NK-92 treated with Interleukin-12 subunit alpha and Interleukin-12 subunit beta, amount 100 ng/mL, for 24 hours (cell line): ENCODE results near the gene BTBD1.
"Not testable (repeated sequence)": the region's sequence is repeated elsewhere in the genome, so short reads cannot be mapped to it uniquely, and the experiment has no call there.

ENCODE experiments used
- DNase-seq: peaks from one replicate; lab custom pipeline; 2025; lab: John Stamatoyannopoulos, UW

The BTBD1 gene

GRCh38 chr15:83057696-83058376 lies 9.2 kb downstream of the BTBD1 start:
- DNase-seq = no peak

GRCh38 chr15:83057002-83057401 lies 10.1 kb downstream of the BTBD1 start:
- DNase-seq = no peak

- no peak for DNase-seq
Observed at GRCh38 chr15:83053151-83053550, 13.9 kb downstream of the BTBD1 start.

- no peak for DNase-seq
Observed at GRCh38 chr15:83046558-83047127, 20.4 kb downstream of the BTBD1 start.

- DNase-seq = no peak
Observed at GRCh38 chr15:83044156-83044555, 22.9 kb downstream of the BTBD1 start.

GRCh38 chr15:83039206-83039605 lies 27.8 kb downstream of the BTBD1 start:
- no peak for DNase-seq

GRCh38 chr15:83036253-83036652 lies 30.8 kb downstream of the BTBD1 start:
- DNase-seq = no peak

GRCh38 chr15:83031234-83031633 lies 35.8 kb downstream of the BTBD1 start:
- not testable (repeated sequence) for DNase-seq

- no peak for DNase-seq
Observed at GRCh38 chr15:83030021-83030420, 37.0 kb downstream of the BTBD1 start.

- DNase-seq = no peak
Observed at GRCh38 chr15:83018436-83018835, 48.6 kb downstream of the BTBD1 start.

- DNase-seq = no peak
Observed at GRCh38 chr15:83016906-83017305, 50.1 kb downstream of the BTBD1 start.

GRCh38 chr15:83015361-83015760 lies 51.7 kb downstream of the BTBD1 start:
- DNase-seq = no peak

GRCh38 chr15:83014205-83014653 lies 52.8 kb downstream of the BTBD1 start:
- no peak for DNase-seq

GRCh38 chr15:83012636-83013035 lies 54.4 kb downstream of the BTBD1 start:
- no peak for DNase-seq

GRCh38 chr15:83012076-83012426 lies 55.0 kb downstream of the BTBD1 start:
- DNase-seq = no peak

- peak; percentile 91 for DNase-seq
Observed at GRCh38 chr15:83011271-83012075, 55.6 kb downstream of the BTBD1 start, which contains the start of gene C15orf40. Gene C15orf40 (minus strand): TSS chr15:83011639. CDS start chr15:83011607, 32 bp downstream.

- DNase-seq = peak; percentile 67
Observed at GRCh38 chr15:83010709-83011270, 56.3 kb downstream of the BTBD1 start.

GRCh38 chr15:83000672-83001031 lies 66.4 kb downstream of the BTBD1 start:
- not testable (repeated sequence) for DNase-seq

GRCh38 chr15:82999905-83000671 lies 67.0 kb downstream of the BTBD1 start:
- no peak for DNase-seq

- DNase-seq = no peak
Observed at GRCh38 chr15:82999426-82999825, 67.6 kb downstream of the BTBD1 start.

- no peak for DNase-seq
Observed at GRCh38 chr15:82995938-82996337, 71.1 kb downstream of the BTBD1 start.

- DNase-seq = no peak
Observed at GRCh38 chr15:82995076-82995475, 72.0 kb downstream of the BTBD1 start.
